GM10266 (cell line): ENCODE measurements around the gene OXLD1.

Source experiments
- DNase-seq: peaks from one replicate; pipeline ENCODE4 v3.0.0; 2012; ENCODE audit errors: extremely low spot score
- TF ChIP-seq, protein P1 (sequence below): IDR thresholded peaks from 2 replicates; pipeline ENCODE4 v1.5.1; 2012; ENCODE audit warnings: mild to moderate bottlenecking, low read depth; ENCODE audit not compliant: control insufficient read depth, insufficient read depth; ENCODE audit errors: missing control alignments

The OXLD1 gene

DNA sequence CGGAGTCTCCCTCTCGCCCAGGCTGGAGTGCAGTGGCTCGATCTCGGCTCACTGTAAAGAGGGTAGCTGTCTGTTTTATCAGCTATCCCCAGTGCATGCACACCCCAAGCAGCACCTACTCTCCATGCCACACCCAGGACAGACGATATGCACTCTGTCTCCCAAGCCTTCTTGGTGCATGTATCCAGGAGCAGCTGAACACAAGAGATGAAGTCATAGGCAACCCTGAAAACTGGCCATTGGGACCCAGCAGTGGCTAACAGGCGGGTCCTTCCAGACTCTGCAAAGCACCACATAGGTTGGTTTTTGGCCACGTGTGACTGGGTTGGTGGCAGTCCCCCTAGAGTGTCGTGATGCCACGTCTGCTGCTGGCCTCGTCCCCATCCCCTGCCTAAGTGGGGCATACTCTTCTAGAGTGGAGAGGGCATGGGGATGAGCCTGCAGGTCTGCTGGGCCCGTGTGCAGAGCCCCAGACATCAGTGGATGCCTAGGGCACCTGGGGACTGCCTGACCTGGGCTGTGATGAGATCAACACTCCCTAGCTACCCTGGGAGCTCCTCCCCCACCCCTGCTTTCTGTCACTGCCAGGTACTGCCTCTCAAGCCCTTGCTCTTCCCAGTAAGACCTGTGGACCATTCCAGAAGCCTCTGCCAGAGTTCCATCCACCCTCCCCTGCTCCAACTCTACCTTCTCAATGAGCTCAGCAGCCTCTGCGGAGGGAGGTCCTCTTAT, 19.4 kb downstream of the OXLD1 start:
- peak; percentile 35 for DNase-seq
- TF ChIP-seq, protein P1, sequence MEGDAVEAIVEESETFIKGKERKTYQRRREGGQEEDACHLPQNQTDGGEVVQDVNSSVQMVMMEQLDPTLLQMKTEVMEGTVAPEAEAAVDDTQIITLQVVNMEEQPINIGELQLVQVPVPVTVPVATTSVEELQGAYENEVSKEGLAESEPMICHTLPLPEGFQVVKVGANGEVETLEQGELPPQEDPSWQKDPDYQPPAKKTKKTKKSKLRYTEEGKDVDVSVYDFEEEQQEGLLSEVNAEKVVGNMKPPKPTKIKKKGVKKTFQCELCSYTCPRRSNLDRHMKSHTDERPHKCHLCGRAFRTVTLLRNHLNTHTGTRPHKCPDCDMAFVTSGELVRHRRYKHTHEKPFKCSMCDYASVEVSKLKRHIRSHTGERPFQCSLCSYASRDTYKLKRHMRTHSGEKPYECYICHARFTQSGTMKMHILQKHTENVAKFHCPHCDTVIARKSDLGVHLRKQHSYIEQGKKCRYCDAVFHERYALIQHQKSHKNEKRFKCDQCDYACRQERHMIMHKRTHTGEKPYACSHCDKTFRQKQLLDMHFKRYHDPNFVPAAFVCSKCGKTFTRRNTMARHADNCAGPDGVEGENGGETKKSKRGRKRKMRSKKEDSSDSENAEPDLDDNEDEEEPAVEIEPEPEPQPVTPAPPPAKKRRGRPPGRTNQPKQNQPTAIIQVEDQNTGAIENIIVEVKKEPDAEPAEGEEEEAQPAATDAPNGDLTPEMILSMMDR = no peak

DNA sequence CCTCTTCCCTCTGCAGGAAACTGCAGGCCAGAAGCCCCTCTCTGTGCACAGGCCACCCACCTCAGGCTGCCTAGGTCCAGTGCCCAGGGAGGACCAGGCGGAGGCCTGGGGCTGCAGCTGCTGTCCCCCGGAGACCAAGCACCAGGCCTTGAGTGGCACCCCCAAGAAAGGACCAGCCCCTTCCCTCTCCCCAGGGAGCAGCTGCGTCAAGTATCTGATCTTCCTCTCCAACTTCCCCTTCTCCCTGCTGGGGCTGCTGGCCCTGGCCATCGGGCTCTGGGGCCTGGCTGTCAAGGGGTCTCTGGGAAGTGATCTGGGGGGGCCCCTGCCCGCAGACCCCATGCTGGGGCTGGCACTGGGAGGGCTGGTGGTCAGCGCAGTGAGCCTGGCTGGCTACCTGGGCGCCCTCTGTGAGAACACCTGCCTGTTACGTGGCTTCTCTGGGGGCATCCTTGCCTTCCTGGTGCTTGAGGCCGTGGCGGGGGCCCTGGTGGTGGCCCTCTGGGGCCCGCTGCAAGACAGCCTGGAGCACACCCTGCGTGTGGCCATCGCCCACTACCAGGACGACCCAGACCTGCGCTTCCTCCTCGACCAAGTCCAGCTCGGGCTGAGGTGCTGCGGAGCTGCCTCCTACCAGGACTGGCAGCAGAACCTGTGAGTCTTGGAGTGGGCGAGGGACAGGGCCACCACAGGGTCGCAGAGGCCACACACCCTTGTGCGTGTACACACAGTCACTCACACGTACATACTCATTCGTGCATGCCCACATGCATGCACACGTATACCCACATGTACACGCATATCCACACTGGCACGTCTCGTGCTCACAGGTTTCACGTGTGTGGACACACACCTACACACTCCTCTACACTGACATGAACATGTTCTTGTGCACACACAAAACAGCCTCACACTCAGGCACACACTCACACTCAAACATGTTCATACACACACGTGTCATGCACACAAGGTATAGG, 21.1 kb downstream of the OXLD1 start:
- TF ChIP-seq, protein P1 = no peak
- no peak for DNase-seq

DNA sequence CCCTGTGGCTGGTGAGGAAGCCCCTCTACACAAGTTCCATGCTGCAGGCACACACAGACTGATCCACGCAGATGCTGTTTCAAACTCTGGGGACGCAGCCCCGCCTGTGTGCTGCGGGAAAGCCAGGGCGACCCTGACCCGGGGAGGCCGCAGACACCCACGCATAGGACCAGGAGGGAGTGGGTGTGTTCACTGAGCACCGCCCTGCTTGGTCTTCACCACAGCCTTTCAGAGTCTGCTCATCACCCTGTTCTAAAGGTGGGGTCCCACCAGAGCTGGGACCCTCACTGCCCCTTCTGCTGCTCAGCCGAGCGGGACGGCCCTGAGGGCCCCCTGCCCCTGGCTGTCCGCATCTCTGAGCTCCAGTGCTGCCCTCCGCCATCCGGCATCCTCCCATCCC, 21.9 kb downstream of the OXLD1 start:
- TF ChIP-seq, protein P1 = no peak
- no peak for DNase-seq

DNA sequence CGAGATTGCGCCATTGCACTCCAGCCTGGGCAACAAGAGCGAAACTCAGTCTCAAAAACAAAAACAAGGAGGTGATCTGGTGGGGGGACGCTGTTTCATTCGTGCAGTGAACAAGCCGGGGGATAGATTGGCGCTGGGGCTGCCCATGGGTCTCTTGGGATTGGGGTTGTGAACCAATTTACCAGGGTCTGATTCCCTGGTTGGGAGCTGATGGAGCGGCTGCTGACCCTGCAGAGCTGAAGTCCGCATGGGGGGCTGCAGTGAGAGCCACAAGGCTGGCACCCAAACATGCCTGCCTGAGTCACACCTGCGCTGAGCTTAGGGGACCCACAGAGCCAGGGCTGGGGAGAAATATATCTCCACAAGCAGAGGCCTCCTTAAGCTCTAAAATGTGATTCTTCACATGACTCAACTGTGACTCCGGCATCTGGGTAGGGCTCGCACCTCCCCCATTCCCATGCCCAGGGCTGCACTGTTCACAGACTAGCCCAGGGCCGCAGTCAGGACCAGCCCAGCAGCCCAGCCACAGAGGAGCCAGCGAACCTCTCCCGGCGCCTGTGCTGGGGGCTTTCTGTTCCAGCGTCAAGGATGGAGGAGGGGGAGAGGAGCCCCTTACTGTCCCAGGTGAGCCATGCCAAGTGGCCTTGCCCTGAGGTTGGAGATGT, 24.4 kb downstream of the OXLD1 start:
- DNase-seq = no peak
- TF ChIP-seq, protein P1 = no peak

DNA sequence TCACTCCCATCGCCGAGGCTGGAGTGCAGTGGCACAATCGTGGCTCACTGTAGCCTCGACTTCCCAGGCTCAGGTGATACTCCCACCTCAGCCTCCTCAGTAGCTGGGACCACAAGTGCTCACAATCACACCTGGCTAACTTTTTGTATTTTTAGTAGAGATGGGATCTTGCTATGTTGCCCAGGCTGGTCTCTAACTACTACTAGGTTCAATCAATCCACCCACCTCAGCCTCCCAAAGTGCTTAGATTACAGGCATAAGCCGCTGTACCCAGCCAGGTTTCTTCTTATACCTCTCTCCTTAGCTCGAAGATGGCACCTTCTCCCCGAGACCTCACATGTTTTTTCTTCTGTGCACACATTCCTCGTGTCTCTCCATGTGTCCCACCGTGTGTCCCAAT, 26.4 kb downstream of the OXLD1 start:
- DNase-seq = no peak
- TF ChIP-seq, protein P1 = no peak

DNA sequence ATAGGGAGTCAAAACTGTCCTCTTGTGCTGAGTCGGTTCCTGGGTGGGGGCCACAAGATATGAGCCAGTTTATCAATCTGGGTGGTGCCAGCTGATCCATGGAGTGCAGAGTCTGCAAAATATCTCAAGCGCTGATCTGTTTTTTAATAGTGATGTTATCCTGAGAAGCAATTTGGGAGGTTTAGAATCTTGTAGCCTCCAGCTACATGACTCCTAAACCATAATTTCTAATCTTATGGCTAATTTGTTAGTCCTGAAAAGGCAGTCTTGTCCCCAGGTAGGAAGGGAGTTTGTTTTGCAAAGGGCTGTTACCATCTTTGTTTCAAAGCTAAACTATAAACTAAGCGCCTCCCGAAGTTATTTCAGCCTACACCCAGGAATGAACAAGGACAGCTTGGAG, 27.7 kb downstream of the OXLD1 start:
- TF ChIP-seq, protein P1 = no peak
- DNase-seq = no peak
